T-cell (primary cell): ENCODE data around the gene THBS2. TPM values are rescaled to one million over a fixed set of nuclear protein-coding genes. Genes with fewer than 3 reads are reported as not detected.
"Not testable (repeated sequence)": the region's sequence is repeated elsewhere in the genome, so short reads cannot be mapped to it uniquely, and the experiment has no call there.

Source experiments
- ATAC-seq, 4 experiments: fragments of 200-7000 bp in 3 of 4; fragments of 150-1000 bp in 1 of 4; cut with Tn5 transposase; replicated peaks in 1 of 4; 1 replicate in 3 of 4; 2 replicates in 1 of 4; pipeline ENCODE4 v1.10.0; 2021; ENCODE audit warnings: moderate library complexity in 3 of 4, mild to moderate bottlenecking in 2 of 4, moderate number of reproducible peaks in 1 of 4
- CTCF ChIA-PET, 2 donors: fragments of 300-600 bp; sonication (Branson Sonifier 250); formaldehyde crosslinking; loops; one replicate each; lab custom pipeline; 2022; ENCODE audit warnings: antibody characterized with exemption in 2 of 2; lab: Charles Lee
- POLR2A ChIA-PET, 2 donors: fragments of 300-600 bp; sonication (Branson Sonifier 250); formaldehyde crosslinking; loops; one replicate each; lab custom pipeline; 2022; ENCODE audit warnings: antibody characterized with exemption in 2 of 2; lab: Charles Lee
- DNase-seq, 35 experiments: peaks; one replicate each; pipeline versions ENCODE4 v3.0.0 to v3.0.0-alpha.2; 2013 to 2023
- H3K27ac ChIP-seq: one replicate; pipeline ENCODE4 v1.5.1; 2013; ENCODE audit warnings: low read length
- H3K27me3 ChIP-seq, 2 experiments: replicated peaks in 1 of 2; 1 replicate in 1 of 2; 2 replicates in 1 of 2; pipeline versions ENCODE4 v1.6.1 to v1.7.0; 2013; ENCODE audit warnings: low read length in 1 of 2, mixed read lengths in 1 of 2; ENCODE audit not compliant: control insufficient read depth in 2 of 2, insufficient read depth in 2 of 2; ENCODE audit errors: extremely low read depth in 1 of 2
- H3K36me3 ChIP-seq, 2 donors: 1 replicate in 1 of 2; 2 replicates in 1 of 2; pipeline versions ENCODE4 v1.6.1 to v1.7.0; 2013; ENCODE audit warnings: low read length in 1 of 2; ENCODE audit not compliant: control insufficient read depth in 2 of 2, insufficient read depth in 1 of 2; ENCODE audit errors: extremely low read depth in 1 of 2
- H3K4me1 ChIP-seq, 2 experiments: 1 replicate in 1 of 2; 2 replicates in 1 of 2; pipeline versions ENCODE4 v1.6.1 to v1.7.0; 2013; ENCODE audit warnings: low read length in 2 of 2, mixed read lengths in 1 of 2; ENCODE audit not compliant: insufficient read depth in 2 of 2, control insufficient read depth in 1 of 2; ENCODE audit errors: extremely low read depth in 1 of 2
- H3K4me3 ChIP-seq, 2 donors: 1 replicate in 1 of 2; 2 replicates in 1 of 2; pipeline versions ENCODE4 v1.5.1 to v1.7.0; 2013; ENCODE audit warnings: mild to moderate bottlenecking in 2 of 2, low read length in 1 of 2, moderate library complexity in 1 of 2; ENCODE audit not compliant: control insufficient read depth in 1 of 2; ENCODE audit errors: extremely low read depth in 1 of 2
- H3K9me3 ChIP-seq: 2 replicates; pipeline ENCODE4 v1.7.0; 2013
- H3K27ac Mint-ChIP-seq, 2 donors: one replicate each; pipeline ENCODE4 v1.8.0; 2020 to 2021; ENCODE audit warnings: mild to moderate bottlenecking in 2 of 2, mixed read lengths in 2 of 2
- H3K27me3 Mint-ChIP-seq, 2 donors: one replicate each; pipeline ENCODE4 v1.8.0; 2021 to 2022; ENCODE audit warnings: mixed read lengths in 2 of 2
- H3K36me3 Mint-ChIP-seq: one replicate; pipeline ENCODE4 v1.8.0; 2021; ENCODE audit warnings: mixed read lengths
- H3K4me1 Mint-ChIP-seq, 3 donors: one replicate each; pipeline ENCODE4 v1.8.0; 2020 to 2022; ENCODE audit warnings: mixed read lengths in 3 of 3, mild to moderate bottlenecking in 1 of 3
- H3K4me3 Mint-ChIP-seq, 3 donors: one replicate each; pipeline ENCODE4 v1.8.0; 2020 to 2022; ENCODE audit warnings: mild to moderate bottlenecking in 3 of 3, mixed read lengths in 3 of 3, moderate library complexity in 3 of 3
- H3K9me3 Mint-ChIP-seq, 3 donors: one replicate each; pipeline ENCODE4 v1.8.0; 2020 to 2022; ENCODE audit warnings: mixed read lengths in 3 of 3
- WGBS: methylation state at CpG from one replicate; pipeline ENCODE4 v1.1.5; 2013; ENCODE audit warnings: missing lambda C conversion rate; ENCODE audit not compliant: insufficient coverage; 5-methylcytosine and 5-hydroxymethylcytosine counted together
- total RNA-seq, 35 experiments: library from RNA in 6 of 35; stranded (reverse) in 6 of 35; fragments of 120-200 nt in 1 of 35; gene quantifications; one replicate each; pipeline versions ENCODE4 v1.2.1 to v1.2.4 and lab custom pipeline; 2013 to 2026

The THBS2 gene
- under 1 TPM in 3 of 5 donors, not detected in 2; 0.09 to 0.39 (median 0.12) TPM for total RNA-seq
- total RNA-seq (2013): 0.11 TPM
- 0 to 0.13 (median 0) reads per million in 29 experiments for total RNA-seq (lab: John Stamatoyannopoulos, UW)

DNA sequence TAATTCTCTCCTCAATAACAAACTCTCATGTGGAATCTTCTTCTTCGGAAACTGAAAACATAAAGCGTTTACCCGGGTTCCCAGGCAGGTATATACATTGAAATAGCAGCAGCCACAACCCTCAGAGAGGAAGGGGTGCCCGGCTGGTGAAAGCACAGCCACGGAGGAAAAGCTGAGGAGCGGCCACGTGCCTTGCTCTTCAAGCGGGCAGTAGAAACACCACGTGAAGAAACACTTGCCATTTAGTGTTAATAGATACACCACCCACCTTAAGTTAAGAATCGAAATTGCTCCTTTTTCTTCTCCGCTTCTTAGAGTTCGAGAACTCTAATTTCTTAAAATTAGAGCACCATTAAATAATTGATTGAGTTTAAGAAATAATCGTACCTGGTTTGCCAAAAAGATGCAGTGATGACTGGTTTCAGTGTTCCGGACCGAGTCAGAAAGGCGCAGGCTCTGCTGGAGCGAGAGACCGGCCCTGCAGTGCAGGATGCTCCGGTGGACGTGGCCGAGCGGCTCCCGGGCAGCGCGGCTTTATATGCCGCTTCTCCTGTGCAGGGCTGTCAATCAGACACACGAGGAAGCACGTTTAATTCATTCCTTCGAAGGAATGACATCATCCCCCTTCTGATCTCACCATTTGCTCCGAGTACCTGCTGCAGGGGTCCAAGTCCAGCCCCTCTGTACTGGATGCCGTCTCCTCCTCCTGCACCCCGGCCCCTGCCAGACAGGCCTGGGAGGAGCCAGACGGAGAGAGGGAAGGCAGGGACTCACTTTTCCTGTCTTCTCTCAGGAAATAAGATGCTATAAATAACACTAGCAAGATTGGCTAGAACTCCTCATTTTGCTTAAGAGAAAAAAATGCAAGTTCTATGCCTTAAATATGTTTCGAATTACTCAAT is at the start of gene THBS2:
TSS of gene THBS2 (minus strand) at position 510 of the 902 bp plus-strand sequence. CDS start 3,062 bp downstream, outside the sequence.
- Histone ChIP-seq H3K9me3 (no peaks in the 10 kb centered on the region), H3K27me3 (peaks cover 14 to 60% of the 10 kb centered on the region in 2 experiments), H3K27ac (no peak within 1 kb of the TSS), H3K4me1 (peaks cover 0 to 15% of the 10 kb centered on the region in 2 experiments), H3K36me3 (no peaks in the 10 kb centered on the region), H3K4me3 (no peak within 1 kb of the TSS)
- ChIA-PET POLR2A (no interaction called here), CTCF (no interaction called here)
- Mint-ChIP-seq H3K27me3 (peaks cover 72 to 75% of the 10 kb centered on the region in 2 donors), H3K4me3 (peak within 1 kb of the TSS; percentile 17 to 60 (median 39)), H3K36me3 (no peaks in the 10 kb centered on the region), H3K9me3 (no peaks in the 10 kb centered on the region), H3K4me1 (peaks cover 22 to 27% (median 24%) of the 10 kb centered on the region in 3 donors), H3K27ac (no peak within 1 kb of the TSS)
- WGBS: 17% methylated on average over 22 of the region's 34 CpGs
- ATAC-seq (no peak), DNase-seq (no peak)

DNA sequence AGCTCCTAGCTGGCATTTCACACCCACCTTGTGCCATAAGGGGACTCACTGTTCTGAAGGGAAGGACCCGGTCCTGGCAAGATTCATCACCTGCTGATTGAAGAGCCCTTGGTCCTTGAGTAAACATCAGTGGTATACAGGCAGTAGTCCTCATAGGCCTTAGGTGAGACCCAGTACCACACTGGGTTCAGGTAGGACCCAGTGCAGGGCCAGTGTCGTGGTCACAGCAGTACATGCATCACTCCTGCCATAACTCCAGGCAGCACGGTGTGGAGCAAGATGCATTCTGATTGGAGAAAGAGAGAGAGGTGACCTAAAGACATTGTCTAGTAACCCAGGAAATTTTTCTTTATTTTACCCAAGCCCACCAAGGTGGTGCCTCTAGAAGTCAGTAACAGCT is 49.1 kb upstream of the THBS2 start:
- WGBS: no CpG with 5 or more reads among the region's 3 CpGs

DNA sequence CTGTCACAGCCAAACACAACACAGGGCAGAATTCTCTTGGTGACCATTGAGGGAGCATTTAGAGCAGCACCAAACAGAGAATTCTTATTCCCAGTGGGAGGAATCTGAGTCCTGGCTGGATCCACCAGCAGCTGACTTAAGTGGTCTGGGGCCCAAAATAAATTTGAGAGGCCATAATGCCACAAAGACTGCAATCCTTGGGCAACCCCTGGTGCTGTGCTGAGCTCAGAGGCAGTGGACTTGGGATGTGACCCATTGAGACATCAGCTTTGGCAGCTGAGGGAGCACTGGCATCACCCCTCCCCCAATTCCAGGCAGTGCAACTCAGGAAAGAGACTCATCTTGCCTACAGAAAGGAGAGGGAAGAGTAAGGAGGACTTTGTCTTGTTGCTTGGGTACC is 48.6 kb upstream of the THBS2 start:
- peaks cover 2% of the 10 kb centered on the region for H3K9me3 ChIP-seq
- peaks cover 0 to 11% (median 7%) of the 10 kb centered on the region in 3 donors for H3K9me3 Mint-ChIP-seq
- H3K36me3 ChIP-seq: no peaks in the 10 kb centered on the region
- H3K27me3 Mint-ChIP-seq: peaks cover 18 to 19% of the 10 kb centered on the region in 2 donors
- H3K27ac Mint-ChIP-seq: no peak overlapping the region
- POLR2A ChIA-PET: interaction anchor here in 1 of 2 donors (0.6 kb wide), 1 partner anchor 128 kb away, joined by 4 read pairs; no protein-coding TSS in a partner anchor
- no peaks in the 10 kb centered on the region for H3K4me1 Mint-ChIP-seq
- no peak overlapping the region for H3K27ac ChIP-seq
- no peak overlapping the region for H3K4me3 Mint-ChIP-seq
- CTCF ChIA-PET: no interaction called here
- peaks cover 0 to 3% of the 10 kb centered on the region in 2 experiments for H3K27me3 ChIP-seq
- H3K4me3 ChIP-seq: no peak overlapping the region
- H3K4me1 ChIP-seq: no peaks in the 10 kb centered on the region
- no peaks in the 10 kb centered on the region for H3K36me3 Mint-ChIP-seq
- ATAC-seq (no peak), DNase-seq (no peak)

More for the DNA sequence above, 49.1 kb upstream of the THBS2 start:
- Mint-ChIP-seq H3K27ac (no peak overlapping the region), H3K4me1 (no peaks in the 10 kb centered on the region), H3K9me3 (peaks cover 0 to 11% (median 7%) of the 10 kb centered on the region in 3 donors), H3K27me3 (peaks cover 18 to 19% of the 10 kb centered on the region in 2 donors), H3K4me3 (no peak overlapping the region), H3K36me3 (no peaks in the 10 kb centered on the region)
- Histone ChIP-seq H3K36me3 (no peaks in the 10 kb centered on the region), H3K27me3 (peaks cover 0 to 3% of the 10 kb centered on the region in 2 experiments), H3K9me3 (peaks cover 2% of the 10 kb centered on the region), H3K4me1 (no peaks in the 10 kb centered on the region), H3K27ac (no peak overlapping the region), H3K4me3 (no peak overlapping the region)
- ChIA-PET CTCF (no interaction called here), POLR2A (no interaction called here)
- DNase-seq: no peak
- ATAC-seq: no peak

- CTCF ChIA-PET: no interaction called here
- 100% methylated on average over 1 of the region's 4 CpGs for WGBS
- Mint-ChIP-seq H3K4me1 (no peaks in the 10 kb centered on the region), H3K9me3 (peaks cover 0 to 11% (median 7%) of the 10 kb centered on the region in 3 donors), H3K4me3 (no peak overlapping the region), H3K27ac (no peak overlapping the region), H3K36me3 (no peaks in the 10 kb centered on the region), H3K27me3 (peaks cover 22 to 24% of the 10 kb centered on the region in 2 donors)
- DNase-seq (no peak), ATAC-seq (no peak)
- Histone ChIP-seq H3K36me3 (no peaks in the 10 kb centered on the region), H3K27ac (no peak overlapping the region), H3K9me3 (peaks cover 2% of the 10 kb centered on the region), H3K4me3 (no peak overlapping the region), H3K27me3 (peaks cover 0 to 7% of the 10 kb centered on the region in 2 experiments), H3K4me1 (no peaks in the 10 kb centered on the region)
- POLR2A ChIA-PET: no interaction called here
Measured at GRCh38 chr6:169300916-169301315, 47.3 kb upstream of the THBS2 start.

DNA sequence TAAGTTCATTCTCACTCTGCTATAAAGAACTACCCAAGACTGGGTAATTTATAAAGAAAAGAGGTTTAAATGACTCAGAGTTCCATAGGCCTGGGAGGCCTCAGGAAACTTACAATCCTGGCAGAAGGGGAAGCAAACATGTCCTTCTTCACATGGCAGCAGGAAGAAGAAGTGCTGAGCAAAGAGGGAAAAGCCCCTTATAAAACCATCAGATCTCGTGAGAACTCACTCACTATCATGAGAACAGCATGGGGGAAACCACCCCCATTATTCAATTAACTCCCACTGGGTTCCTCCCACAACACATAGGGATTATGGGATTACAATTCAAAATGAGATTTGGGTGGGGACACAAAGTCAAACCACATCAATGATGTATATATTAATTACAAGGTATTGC is 45.0 kb upstream of the THBS2 start:
- peaks cover 0 to 11% (median 7%) of the 10 kb centered on the region in 3 donors for H3K9me3 Mint-ChIP-seq
- no CpG with 5 or more reads among the region's 1 CpG for WGBS
- H3K4me1 ChIP-seq, CTCF ChIA-PET, H3K4me1 Mint-ChIP-seq, H3K4me3 ChIP-seq, H3K27me3 ChIP-seq, H3K27ac Mint-ChIP-seq, H3K4me3 Mint-ChIP-seq, ATAC-seq, H3K36me3 Mint-ChIP-seq, DNase-seq, H3K27ac ChIP-seq, POLR2A ChIA-PET, H3K36me3 ChIP-seq, H3K9me3 ChIP-seq: not testable (repeated sequence)
- peaks cover 24 to 27% of the 10 kb centered on the region in 2 donors for H3K27me3 Mint-ChIP-seq

DNA sequence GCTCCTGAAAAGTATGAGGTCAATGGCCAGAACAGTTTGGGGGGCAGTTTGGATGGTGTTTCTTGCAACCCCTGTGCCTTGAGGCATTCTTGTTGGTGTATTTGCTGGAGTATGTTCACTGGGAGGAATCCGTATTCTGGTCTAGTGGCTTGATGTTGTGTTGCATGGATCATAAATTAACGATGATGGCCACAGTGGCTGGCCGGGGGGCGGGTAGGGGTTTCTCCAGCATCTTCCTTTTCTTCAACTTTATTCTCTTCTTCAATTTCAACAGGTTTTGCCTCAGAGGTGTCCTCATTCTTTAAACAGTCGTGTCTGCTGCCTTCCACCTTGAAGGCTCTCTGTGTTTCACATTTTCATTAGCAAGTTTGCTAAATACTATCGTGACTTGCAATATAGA is 43.0 kb upstream of the THBS2 start:
- Histone ChIP-seq H3K4me1 (no peaks in the 10 kb centered on the region), H3K27me3 (peaks cover 0 to 4% of the 10 kb centered on the region in 2 experiments), H3K27ac (no peak overlapping the region), H3K4me3 (no peak overlapping the region), H3K36me3 (no peaks in the 10 kb centered on the region), H3K9me3 (peaks cover 2% of the 10 kb centered on the region)
- Mint-ChIP-seq H3K27me3 (peaks cover 13 to 16% of the 10 kb centered on the region in 2 donors), H3K9me3 (peaks cover 0 to 7% (median 0%) of the 10 kb centered on the region in 3 donors), H3K36me3 (no peaks in the 10 kb centered on the region), H3K4me1 (no peaks in the 10 kb centered on the region), H3K27ac (no peak overlapping the region), H3K4me3 (no peak overlapping the region)
- ChIA-PET CTCF (no interaction called here), POLR2A (no interaction called here)
- DNase-seq (no peak), ATAC-seq (no peak)
- WGBS: 92% methylated on average over 2 of the region's 6 CpGs
